GM13976 (cell line): Measurements from ENCODE around the gene HLA-DPB1.
A peak's percentile ranks its signal among the peaks of the same experiment; 100 is the strongest.

Source experiments
- DNase-seq: peaks from one replicate; pipeline ENCODE4 v3.0.0; 2012; ENCODE audit warnings: low spot score
- CTCF ChIP-seq: IDR thresholded peaks from 2 replicates; pipeline ENCODE4 v1.5.1; 2012; ENCODE audit warnings: borderline replicate concordance, mild to moderate bottlenecking; ENCODE audit not compliant: insufficient read depth; ENCODE audit errors: extremely low read depth, missing control alignments, control extremely low read depth
- in situ Hi-C: fragments of 300-500 bp; cut with MboI; formaldehyde crosslinking; loops from one replicate; pipeline ENCODE4 v1.12.0; 2022; ENCODE audit warnings: low sequenced_read_pairs, mixed read lengths, inconsistent platforms; ENCODE audit not compliant: unreplicated experiment

The HLA-DPB1 gene

GRCh38 chr6:33075568-33076405, at the start of gene HLA-DPB1:
Gene HLA-DPB1 (plus strand): TSS chr6:33075990. CDS start chr6:33076042, 52 bp downstream.
- peak; percentile 84 for DNase-seq
- in situ Hi-C loops, result no loop called here
- no peak for TF ChIP-seq CTCF

GRCh38 chr6:33028220-33028849, 47.5 kb upstream of the HLA-DPB1 start:
- in situ Hi-C loops, result no loop called here
- TF ChIP-seq CTCF, result no peak
- no peak for DNase-seq

GRCh38 chr6:33029328-33030184, 46.2 kb upstream of the HLA-DPB1 start:
- TF ChIP-seq CTCF, result no peak
- in situ Hi-C loops, result no loop called here
- peak; percentile 61 for DNase-seq

GRCh38 chr6:33030245-33030644, 45.5 kb upstream of the HLA-DPB1 start:
- in situ Hi-C loops, result no loop called here
- no peak for DNase-seq
- no peak for TF ChIP-seq CTCF

- in situ Hi-C loops, result no loop called here
Measured at GRCh38 chr6:33034554-33034953, 41.2 kb upstream of the HLA-DPB1 start.

GRCh38 chr6:33036535-33036934, 39.3 kb upstream of the HLA-DPB1 start:
- TF ChIP-seq CTCF, result no peak
- in situ Hi-C loops, result no loop called here
- no peak for DNase-seq

More at GRCh38 chr6:33034554-33034953, 41.2 kb upstream of the HLA-DPB1 start:
- TF ChIP-seq CTCF, result no peak
- no peak for DNase-seq
